SU-DHL-6 (cell line): Measurements from ENCODE around the gene SCAMP3.
"Not testable (repeated sequence)": the region's sequence is repeated elsewhere in the genome, so short reads cannot be mapped to it uniquely, and the experiment has no call there.

ENCODE experiments used
- CTCF ChIP-seq: fragments of 200-600 bp; sonication (generic); IDR thresholded peaks from one replicate; pipeline ENCODE4 v1.5.1; 2017; ENCODE audit warnings: antibody characterized with exemption, mild to moderate bottlenecking, low read length, moderate library complexity; ENCODE audit not compliant: insufficient read depth, poor library complexity, severe bottlenecking
- EZH2phosphoT487 ChIP-seq: fragments of 200-600 bp; sonication (generic), shearing (Covaris generic); conservative IDR thresholded peaks from 2 replicates; pipeline ENCODE4 v1.6.1; 2018; ENCODE audit warnings: mild to moderate bottlenecking, antibody characterized with exemption, low read length, moderate library complexity, mixed read lengths

- not testable (repeated sequence) for TF ChIP-seq CTCF, EZH2phosphoT487
Observed at GRCh38 chr1:155211381-155212050, 50.6 kb downstream of the SCAMP3 start.
